ENCODE results near the gene TMEM187.

The TMEM187 gene

GRCh38 chrX:154023276-154024000 is 50.9 kb downstream of the TMEM187 start:
- DNase-seq: no peak

DNA sequence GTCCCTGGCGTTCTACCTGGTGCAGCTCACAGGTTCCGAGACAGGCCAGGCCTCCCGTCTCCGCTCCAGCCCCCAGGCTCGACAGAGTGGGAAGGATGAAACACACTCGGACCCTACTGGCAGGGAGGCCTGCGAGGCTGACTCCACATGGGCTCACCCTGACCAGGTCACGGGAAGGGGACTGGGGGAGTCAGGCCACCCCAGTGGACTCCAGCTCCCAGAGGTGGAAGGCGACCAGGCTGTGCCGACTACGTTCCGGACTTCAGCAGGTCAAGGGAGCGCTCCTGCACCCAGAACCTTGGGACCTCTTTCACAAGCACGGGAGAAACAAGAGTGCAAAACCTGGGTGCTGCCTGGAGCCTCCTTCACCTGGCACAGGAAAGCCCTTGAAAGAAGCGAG is 51.7 kb downstream of the TMEM187 start:
- DNase-seq: no peak

DNA sequence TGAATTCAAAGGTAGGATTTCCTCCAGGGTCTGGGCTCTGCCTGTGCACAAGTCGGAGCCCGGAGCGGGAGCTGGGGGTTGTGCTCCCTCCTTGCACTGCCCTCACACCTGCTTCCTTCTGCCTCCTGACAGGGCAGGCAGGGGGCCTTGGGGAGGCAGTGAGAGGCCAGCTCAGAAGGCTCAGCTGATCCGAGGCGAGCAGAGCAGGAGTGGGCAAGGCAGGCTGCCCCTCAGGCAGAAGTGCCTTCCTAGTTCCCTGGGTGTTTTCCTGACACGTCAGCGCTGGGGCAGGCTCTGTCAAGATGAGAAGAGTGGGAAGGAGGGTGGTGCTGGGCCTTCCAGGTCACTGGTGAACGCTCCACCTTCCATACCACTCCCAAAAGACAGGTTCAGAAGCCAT is 52.7 kb downstream of the TMEM187 start:
- no peak for DNase-seq

- no peak for DNase-seq
Observed at GRCh38 chrX:154026136-154027021, 53.8 kb downstream of the TMEM187 start.

DNA sequence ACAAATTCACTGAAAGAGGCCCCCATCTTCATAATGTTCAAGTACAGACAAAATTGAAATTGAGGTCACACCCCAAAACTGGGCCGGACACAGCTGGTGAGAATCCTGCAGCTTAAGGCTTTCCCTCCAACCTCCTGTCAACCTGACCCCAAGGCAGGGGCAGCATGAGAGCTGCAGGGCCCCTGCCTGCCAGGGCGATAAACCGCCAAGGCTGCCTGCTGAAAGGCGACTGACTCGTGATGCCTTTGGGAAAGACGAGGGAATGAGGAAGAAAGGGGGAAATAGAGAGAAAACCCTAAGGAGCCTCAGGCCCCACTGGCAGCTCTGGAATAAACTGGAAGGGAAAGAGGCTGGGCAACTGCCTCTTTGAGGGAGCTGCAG is 54.5 kb downstream of the TMEM187 start:
- DNase-seq: no peak

GRCh38 chrX:154027986-154028385 is 55.4 kb downstream of the TMEM187 start:
- no peak for DNase-seq

DNA sequence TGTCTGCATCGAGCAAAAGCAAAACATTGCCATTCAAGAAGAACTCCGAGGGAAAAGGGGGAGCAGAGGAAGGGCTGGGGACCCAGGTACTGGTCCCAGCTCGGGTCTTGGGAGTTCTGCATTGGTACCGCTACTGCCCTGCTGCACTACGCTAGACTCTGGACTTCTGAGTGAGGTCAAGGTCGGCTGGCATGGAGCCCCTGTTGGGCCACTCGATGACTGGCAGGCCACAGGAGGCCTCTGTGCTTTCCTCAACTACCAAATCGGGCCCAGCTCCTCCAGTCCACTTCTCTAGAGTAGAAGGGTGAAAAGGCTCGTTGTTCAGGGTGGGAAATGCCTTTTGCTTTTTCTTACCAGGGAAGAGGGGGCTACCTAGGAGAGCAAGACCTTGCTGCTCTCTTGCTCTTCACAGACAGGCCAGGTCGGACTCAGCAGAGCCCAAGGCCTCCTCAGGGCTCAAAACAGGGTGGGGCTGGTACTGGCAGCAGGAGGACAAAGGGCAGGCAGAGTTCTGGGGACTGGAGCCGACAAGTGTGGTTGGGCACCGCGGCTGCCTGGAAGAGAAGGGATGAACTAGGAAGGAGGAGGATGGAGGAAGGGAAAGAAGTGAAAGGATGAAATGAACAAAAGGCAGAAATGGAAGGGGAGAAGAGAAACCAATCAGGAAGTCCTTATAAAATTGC is 56.1 kb downstream of the TMEM187 start:
- DNase-seq: no peak

DNA sequence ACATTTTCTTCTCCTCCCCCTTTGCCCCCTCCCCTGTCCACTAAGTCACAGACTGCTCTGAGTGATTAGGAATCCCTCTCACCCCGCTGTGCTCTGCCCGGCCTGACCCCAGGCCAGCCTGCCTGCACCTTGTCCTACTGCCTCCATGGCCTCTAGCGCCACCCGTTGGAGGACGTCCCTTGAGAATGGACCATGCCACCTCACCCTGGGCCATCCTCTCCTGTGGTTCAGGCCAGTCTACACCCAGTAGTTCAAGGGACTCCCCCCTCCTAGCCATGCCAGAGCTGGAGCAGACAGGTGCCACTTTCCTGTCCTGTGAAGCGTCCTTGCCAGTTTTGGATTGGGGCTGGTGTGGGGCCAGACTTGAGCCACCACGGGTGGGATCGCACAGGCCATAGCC is 56.9 kb downstream of the TMEM187 start:
- DNase-seq: no peak

- no peak for DNase-seq
Observed at GRCh38 chrX:154030266-154030665, 57.7 kb downstream of the TMEM187 start.

DNA sequence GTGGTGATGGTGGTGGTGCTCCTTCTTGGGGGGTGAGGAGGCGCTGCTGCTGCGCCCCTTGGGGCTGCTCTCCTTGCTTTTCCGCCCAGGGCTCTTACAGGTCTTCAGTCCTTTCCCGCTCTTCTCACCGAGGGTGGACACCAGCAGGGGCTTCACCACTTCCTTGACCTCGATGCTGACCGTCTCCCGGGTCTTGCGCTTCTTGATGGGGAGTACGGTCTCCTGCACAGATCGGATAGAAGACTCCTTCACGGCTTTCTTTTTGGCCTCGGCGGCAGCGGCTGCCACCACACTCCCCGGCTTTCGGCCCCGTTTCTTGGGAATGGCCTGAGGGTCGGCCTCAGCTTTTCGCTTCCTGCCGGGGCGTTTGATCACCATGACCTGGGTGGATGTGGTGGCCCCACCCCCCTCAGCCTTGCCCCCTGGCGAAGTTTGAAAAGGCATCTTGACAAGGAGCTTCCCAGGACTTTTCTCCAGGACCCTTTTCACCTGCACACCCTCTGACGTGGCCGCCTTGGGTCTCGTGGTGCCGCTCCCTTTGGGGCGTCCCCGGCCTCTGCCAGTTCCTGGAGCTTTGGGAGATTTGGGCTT is 58.3 kb downstream of the TMEM187 start:
- DNase-seq: no peak

DNA sequence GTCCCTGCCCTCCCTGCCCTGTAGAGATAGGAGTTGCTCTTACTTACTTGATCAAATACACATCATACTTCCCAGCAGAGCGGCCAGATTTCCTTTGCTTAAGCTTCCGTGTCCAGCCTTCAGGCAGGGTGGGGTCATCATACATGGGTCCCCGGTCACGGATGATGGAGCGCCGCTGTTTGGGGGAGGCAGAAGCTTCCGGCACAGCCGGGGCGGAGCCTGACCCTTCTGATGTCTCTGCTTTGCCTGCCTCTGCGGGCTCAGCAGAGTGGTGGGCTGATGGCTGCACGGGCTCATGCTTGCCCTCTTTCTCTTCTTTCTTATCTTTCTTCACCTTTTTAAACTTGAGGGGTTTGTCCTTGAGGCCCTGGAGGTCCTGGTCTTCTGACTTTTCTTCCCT is 59.6 kb downstream of the TMEM187 start:
- no peak for DNase-seq

DNA sequence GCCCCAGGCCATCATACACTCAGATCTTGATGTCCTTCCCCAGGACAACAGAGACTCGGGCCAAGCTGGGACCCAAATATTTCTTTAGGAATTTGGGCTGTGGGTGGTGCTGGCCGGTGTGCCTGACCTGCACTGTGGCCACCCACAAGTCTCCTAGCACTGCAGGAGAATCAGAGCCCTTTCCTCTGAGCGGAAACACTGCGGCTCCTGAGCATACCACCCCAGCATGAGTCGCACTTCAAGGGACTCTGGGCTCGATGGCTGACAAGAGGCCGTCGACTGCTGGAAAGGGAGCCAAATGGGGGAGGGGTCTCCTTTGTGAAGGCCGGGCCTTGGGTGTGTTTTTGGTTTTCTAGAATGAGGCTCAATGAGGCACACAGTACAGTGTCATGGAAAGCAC is 60.1 kb downstream of the TMEM187 start:
- no peak for DNase-seq
